ENCODE measurements around the gene LMNA. TPM values are rescaled to one million over a fixed set of nuclear protein-coding genes. Genes with fewer than 3 reads are reported as not detected.

The LMNA gene
- total and polyA plus RNA-seq, 7 donors = 114 to 392 (median 237) TPM

- H3K4me3 ChIP-seq = no peak overlapping the region
These were observed 17.7 kb upstream of the LMNA start for GRCh38 chr1:156096640-156097391.

GRCh38 chr1:156097499-156098178, 16.9 kb upstream of the LMNA start:
- Histone ChIP-seq H3K27me3 (ENCODE audit: insufficient read depth in 3 of 3, low read length in 2 of 3) (no peaks in the 10 kb centered on the region), H3K27ac (peak overlapping the region; percentile 53), H3K9me3 (no peaks in the 10 kb centered on the region), H3K4me1 (peaks cover 20% of the 10 kb centered on the region), H3K36me3 (ENCODE audit: insufficient read depth in 1 of 2, low read depth in 1 of 2) (no peaks in the 10 kb centered on the region), H3K4me3 (no peak overlapping the region)
- ATAC-seq (no peak), DNase-seq (no peak)
- TF ChIP-seq CTCF (IDR thresholded peaks at IDR 0.05) = no peak
- 80 to 91% (median 84%) methylated on average over 8 to 9 of the region's 9 CpGs for WGBS, 3 donors
- intact Hi-C loops (cut with DNase I) = loop anchor here in 1 of 2 donors (2.0 kb wide), 1 partner anchor 33 kb away; no protein-coding TSS in a partner anchor

More at GRCh38 chr1:156096640-156097391, 17.7 kb upstream of the LMNA start:
- DNase-seq = peak; percentile 93 to 96
- no peaks in the 10 kb centered on the region for H3K36me3 ChIP-seq (ENCODE audit: insufficient read depth in 1 of 2, low read depth in 1 of 2)
- TF ChIP-seq CTCF (IDR thresholded peaks at IDR 0.05) = peak; percentile 95
- intact Hi-C loops (cut with DNase I) = loop anchor here (1.0 to 2.0 kb wide), 2 partner anchors 33 to 34 kb away; no protein-coding TSS in a partner anchor
- H3K4me1 ChIP-seq = peaks cover 17% of the 10 kb centered on the region
- no peaks in the 10 kb centered on the region for H3K27me3 ChIP-seq (ENCODE audit: insufficient read depth in 3 of 3, low read length in 2 of 3)
- H3K27ac ChIP-seq = peak overlapping the region; percentile 53
- peak; percentile 98 to 100 (median 98) for ATAC-seq
- H3K9me3 ChIP-seq = no peaks in the 10 kb centered on the region
- WGBS, 3 donors = 13 to 15% (median 14%) methylated on average over 13 to 14 of the region's 14 CpGs

GRCh38 chr1:156098784-156099183, 15.7 kb upstream of the LMNA start:
- ATAC-seq (no peak), DNase-seq (no peak)
- H3K27me3 ChIP-seq (ENCODE audit: insufficient read depth in 3 of 3, low read length in 2 of 3) = no peaks in the 10 kb centered on the region
- WGBS, 3 donors = 69 to 87% (median 72%) methylated on average over 2 of the region's 2 CpGs
- TF ChIP-seq CTCF (IDR thresholded peaks at IDR 0.05) = no peak
- H3K4me1 ChIP-seq = peaks cover 30% of the 10 kb centered on the region
- intact Hi-C loops (cut with DNase I) = no loop called here
- H3K9me3 ChIP-seq = no peaks in the 10 kb centered on the region
- no peak overlapping the region for H3K4me3 ChIP-seq
- H3K36me3 ChIP-seq (ENCODE audit: insufficient read depth in 1 of 2, low read depth in 1 of 2) = no peaks in the 10 kb centered on the region
- no peak overlapping the region for H3K27ac ChIP-seq

- intact Hi-C loops (cut with DNase I) = no loop called here
- Histone ChIP-seq H3K27me3 (ENCODE audit: insufficient read depth in 3 of 3, low read length in 2 of 3) (no peaks in the 10 kb centered on the region), H3K9me3 (no peaks in the 10 kb centered on the region), H3K27ac (no peak overlapping the region), H3K4me3 (no peak overlapping the region), H3K36me3 (ENCODE audit: insufficient read depth in 1 of 2, low read depth in 1 of 2) (no peaks in the 10 kb centered on the region), H3K4me1 (peaks cover 34% of the 10 kb centered on the region)
- WGBS, 3 donors = 72 to 86% (median 78%) methylated on average over 3 of the region's 3 CpGs
- ATAC-seq = no peak
- TF ChIP-seq CTCF (IDR thresholded peaks at IDR 0.05) = no peak
- DNase-seq = no peak
These were observed 15.2 kb upstream of the LMNA start for GRCh38 chr1:156099282-156099681.

Measured in psoas muscle (tissue), 8 donors.